Frontal cortex (tissue), 4 donors: ENCODE measurements around the gene CUL4A. TPM values are rescaled to one million over a fixed set of nuclear protein-coding genes. Genes with fewer than 3 reads are reported as not detected.

Source experiments
- DNase-seq, 2 donors: peaks; one replicate each; pipeline ENCODE4 v3.0.0; 2012; ENCODE audit warnings: low spot score in 2 of 2
- FAIRE-seq: peaks from 2 replicates; lab custom pipeline; 2012; peaks lifted over from hg19 to GRCh38; lab: Jason Lieb, UNC
- total RNA-seq: library from RNA; depleted of rRNA; stranded (reverse); fragments of >200 nt; gene quantifications from one replicate; pipeline ENCODE4 v1.2.3, GENCODE V29; 2014
- donor health status: control.
- donor health status: control.
- donor health status: control.

Gene CUL4A
- total RNA-seq, 1 donor from 2014 or later = 61.6 TPM

DNA sequence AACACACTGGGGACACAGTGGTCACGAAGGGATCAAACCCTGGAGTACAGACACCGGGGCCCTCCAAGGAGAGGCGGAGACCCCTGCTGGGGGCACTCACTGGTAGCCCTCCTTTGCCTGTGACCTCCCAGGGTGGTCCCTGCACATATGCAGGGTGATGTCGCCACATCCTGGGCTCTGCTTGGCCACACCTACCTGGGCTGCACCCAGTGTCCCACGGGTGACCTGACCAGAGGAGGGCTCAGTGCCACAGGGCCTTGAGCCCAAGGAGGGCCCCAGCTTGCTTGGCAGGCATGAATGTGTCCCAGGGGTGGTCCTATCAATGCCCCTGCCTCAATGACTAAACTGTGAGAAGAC lies 5.1 kb upstream of the CUL4A start:
- FAIRE-seq = no peak
- DNase-seq = no peak

- DNase-seq (no peak), FAIRE-seq (no peak)
Observed at GRCh38 chr13:113205428-113205931, 3.9 kb upstream of the CUL4A start.

DNA sequence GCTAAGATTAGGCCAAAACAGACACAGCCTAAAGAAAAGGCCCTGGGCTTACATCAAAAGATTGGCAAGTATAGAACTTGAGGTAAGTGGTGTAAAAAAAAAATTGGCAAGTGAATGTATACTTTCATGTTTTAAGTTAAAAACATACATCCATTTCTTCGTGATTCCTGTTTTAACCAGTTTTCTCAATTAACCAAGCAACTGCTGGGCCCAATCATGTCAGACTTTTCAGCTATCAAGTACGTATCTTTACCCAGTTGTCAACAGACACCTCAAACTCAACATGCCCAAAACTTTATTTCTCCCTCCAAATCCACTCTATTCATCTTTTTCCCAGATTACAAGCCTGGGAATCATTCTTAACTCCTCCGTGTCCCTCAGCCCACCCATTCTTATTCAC lies 2.0 kb upstream of the CUL4A start:
- no peak for DNase-seq
- FAIRE-seq = no peak

- peak in 1 of 2 donors; percentile 28 for DNase-seq
- no peak for FAIRE-seq
Observed at GRCh38 chr13:113207890-113208420, 1.5 kb upstream of the CUL4A start.

DNA sequence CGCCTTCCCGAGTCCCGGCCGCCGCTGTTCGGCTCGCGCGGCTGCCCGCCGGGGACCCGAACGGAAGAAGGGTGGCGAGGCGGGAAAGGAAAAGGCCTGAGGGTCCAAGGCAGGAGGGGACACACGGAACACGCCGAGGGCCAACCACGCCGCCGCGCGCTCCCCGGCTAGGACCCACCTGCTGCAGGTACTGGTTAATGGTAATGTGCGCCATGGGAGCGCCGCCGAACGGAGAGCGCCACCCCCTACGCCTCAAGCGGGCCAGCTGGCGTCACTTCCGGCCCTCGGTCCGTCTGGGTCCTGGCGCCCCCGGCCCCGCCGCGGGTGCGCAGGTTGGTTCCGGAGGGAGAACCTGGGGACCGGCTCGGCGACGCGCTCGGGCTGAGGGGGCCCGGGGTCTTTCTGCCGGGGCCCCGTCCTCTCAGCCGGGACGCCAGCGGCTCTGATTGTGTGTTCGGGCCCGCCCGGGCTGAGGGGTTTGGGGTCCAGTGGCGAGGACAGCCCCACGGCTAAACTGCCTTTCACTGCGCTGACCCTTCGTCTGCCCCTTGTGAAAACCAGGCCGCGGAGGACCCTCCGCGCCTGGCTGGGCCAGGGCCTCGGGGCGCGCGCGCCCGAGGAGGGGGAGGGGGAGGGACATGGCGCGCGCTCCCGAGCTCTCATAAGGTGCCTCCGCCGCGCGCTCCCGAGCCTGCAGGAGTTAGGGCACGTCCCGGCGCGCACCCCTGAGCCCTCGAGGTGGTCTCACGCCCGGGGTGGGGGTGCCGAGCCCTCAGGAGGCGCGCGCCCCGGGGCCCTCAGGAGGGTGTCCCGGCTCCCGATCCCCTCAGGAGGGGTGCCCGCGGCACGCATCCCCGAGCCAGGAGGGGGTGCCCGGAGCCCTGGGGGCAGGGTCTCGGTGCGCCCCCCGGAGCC lies 735 bp upstream of the CUL4A start, which contains the start of gene PCID2:
PCID2 (minus strand) TSS at position 249 of the 915 bp plus-strand sequence; CDS start at position 214, 35 bp downstream.
- no peak for FAIRE-seq
- peak; percentile 92 to 96 for DNase-seq

DNA sequence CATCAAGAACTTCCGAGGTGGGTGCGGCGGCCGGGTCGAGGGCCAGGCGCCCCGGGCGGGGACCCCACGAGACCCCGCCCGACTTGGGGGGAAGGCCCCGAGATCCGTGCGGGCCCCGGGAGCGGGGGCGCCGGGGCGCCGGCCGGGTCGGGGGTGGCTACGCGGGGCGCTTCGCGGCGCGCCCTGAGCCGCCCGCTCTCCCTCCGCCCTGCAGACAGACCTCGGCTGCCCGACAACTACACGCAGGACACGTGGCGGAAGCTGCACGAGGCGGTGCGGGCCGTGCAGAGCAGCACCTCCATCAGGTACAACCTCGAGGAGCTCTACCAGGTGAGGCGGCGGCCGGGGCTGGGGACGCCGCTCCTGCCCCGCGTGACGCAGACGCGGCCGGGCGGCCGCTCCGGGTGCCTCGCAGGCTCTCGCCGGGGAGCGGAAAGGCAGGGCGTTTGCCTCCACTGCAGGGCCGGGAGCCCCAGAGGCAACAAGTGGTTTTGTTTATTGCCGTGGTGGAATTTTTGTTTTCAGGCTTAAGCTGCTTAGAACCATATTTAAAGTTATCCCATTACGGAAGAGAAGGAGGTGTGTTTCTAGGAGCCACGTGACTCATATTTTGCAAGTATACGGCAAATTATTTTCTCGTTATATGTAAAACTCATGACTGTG lies 477 bp downstream of the CUL4A start:
- FAIRE-seq (no peak), DNase-seq (peak in 1 of 2 donors; percentile 54)

- FAIRE-seq (no peak), DNase-seq (no peak)
Observed at GRCh38 chr13:113210833-113211232, 1.4 kb downstream of the CUL4A start.

GRCh38 chr13:113211774-113212173 lies 2.4 kb downstream of the CUL4A start:
- DNase-seq (no peak), FAIRE-seq (no peak)

GRCh38 chr13:113216254-113217048 lies 7.0 kb downstream of the CUL4A start:
- no peak for FAIRE-seq

GRCh38 chr13:113218586-113218985 lies 9.2 kb downstream of the CUL4A start:
- DNase-seq (no peak), FAIRE-seq (no peak)

More at GRCh38 chr13:113216254-113217048, 7.0 kb downstream of the CUL4A start:
- DNase-seq = no peak

GRCh38 chr13:113219256-113219940 lies 10.0 kb downstream of the CUL4A start:
- FAIRE-seq = no peak
- no peak for DNase-seq

DNA sequence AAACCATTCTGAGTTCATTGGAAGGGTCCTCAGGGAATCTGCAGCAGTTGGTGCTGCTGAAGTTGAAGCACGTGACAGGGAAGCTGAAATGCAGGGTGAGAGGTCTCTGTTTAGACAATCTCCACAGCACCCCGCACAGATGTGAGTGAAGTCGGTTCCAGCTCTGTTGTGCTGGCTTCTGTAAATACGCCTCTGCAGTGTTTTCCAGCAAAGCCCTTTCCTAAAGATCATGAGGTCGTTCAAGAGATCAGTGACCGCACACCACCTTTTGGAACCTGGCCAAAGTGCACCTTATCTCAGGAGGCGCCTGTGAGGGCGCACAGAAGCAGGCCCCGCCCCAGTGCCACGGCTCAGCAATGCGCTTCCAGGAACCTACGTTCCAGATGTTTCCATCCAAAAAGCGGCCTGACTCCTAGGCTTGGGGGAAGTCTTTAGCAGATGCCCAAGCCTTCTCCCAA lies 10.8 kb downstream of the CUL4A start:
- FAIRE-seq (no peak), DNase-seq (no peak)

DNA sequence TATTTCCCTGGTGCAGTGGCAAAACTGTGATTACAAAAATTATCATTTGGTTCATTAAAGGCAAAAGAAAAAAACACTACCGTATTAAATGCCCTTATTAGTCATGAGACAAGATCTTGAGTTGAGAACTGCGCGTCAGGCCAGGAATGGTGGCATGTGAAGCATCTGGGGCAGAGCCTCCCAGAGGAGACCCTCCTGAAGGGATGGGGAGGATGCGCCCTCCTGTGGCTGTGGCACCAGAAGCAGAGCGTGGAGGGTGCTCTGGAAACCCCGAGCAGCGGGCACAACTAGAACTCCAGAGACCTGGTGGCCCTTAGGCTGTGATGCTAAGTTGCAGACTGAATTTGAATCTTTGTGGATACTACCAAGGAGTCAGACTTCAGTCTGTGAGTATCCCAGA lies 11.5 kb downstream of the CUL4A start:
- DNase-seq = no peak
- FAIRE-seq = no peak

GRCh38 chr13:113223070-113223469 lies 13.7 kb downstream of the CUL4A start:
- no peak for FAIRE-seq

DNA sequence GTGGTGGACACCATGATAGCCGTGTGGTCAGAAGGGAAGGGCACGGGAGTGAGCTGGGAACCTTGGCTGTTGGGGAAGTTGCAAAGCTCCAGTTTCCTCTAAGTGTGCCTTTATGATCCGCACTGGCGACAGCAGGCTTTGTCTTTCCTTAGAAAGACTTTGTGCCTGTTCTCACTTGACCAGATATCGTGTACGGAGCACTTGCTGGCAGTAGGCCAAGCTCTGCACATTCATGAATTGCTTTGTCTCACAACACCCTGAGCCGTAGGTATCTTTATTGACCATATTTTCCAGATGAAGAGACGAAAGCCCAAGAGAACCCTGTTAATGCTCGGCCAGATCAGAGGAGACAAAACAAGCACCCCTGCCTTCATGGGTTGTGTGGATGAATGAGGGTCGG lies 15.1 kb downstream of the CUL4A start:
- FAIRE-seq (no peak), DNase-seq (no peak)

More at GRCh38 chr13:113223070-113223469, 13.7 kb downstream of the CUL4A start:
- DNase-seq = no peak

DNA sequence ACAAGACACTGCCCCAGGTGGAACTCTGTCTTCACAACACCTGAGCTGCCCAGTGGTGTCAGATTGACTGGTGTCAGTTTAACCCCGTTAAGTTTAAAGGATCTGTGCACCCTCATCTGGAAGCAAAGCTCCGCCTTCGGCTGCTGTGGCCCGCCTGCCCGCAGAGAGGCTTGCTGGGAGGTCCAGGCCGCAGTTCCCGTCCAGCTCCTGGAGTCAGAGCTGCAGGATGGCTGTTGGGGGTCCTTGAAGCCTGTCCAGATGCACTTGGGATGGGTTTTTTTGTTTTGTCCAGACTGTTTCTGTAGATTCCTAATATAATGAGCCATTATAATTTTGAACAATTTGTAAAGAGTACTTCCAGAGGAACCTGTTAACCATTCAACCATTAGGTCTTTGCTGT lies 16.1 kb downstream of the CUL4A start:
- DNase-seq (no peak), FAIRE-seq (no peak)

GRCh38 chr13:113226873-113227450 lies 17.5 kb downstream of the CUL4A start:
- FAIRE-seq = no peak

GRCh38 chr13:113229161-113229560 lies 19.7 kb downstream of the CUL4A start:
- DNase-seq = no peak
- no peak for FAIRE-seq

More at GRCh38 chr13:113226873-113227450, 17.5 kb downstream of the CUL4A start:
- no peak for DNase-seq

- DNase-seq (no peak), FAIRE-seq (no peak)
Observed at GRCh38 chr13:113229791-113230190, 20.4 kb downstream of the CUL4A start.
